Right forelimb (tissue), 1 donor: ENCODE data around the gene GGT5.
"Not testable (repeated sequence)": the region's sequence is repeated elsewhere in the genome, so short reads cannot be mapped to it uniquely, and the experiment has no call there.

Experiments used
- DNase-seq: peaks from one replicate; pipeline ENCODE4 v3.0.0-alpha.2; 2018

The GGT5 gene, protein sequence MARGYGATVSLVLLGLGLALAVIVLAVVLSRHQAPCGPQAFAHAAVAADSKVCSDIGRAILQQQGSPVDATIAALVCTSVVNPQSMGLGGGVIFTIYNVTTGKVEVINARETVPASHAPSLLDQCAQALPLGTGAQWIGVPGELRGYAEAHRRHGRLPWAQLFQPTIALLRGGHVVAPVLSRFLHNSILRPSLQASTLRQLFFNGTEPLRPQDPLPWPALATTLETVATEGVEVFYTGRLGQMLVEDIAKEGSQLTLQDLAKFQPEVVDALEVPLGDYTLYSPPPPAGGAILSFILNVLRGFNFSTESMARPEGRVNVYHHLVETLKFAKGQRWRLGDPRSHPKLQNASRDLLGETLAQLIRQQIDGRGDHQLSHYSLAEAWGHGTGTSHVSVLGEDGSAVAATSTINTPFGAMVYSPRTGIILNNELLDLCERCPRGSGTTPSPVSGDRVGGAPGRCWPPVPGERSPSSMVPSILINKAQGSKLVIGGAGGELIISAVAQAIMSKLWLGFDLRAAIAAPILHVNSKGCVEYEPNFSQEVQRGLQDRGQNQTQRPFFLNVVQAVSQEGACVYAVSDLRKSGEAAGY

GRCh38 chr22:24245030-24245431, at the start of gene GGT5:
Gene GGT5, minus strand, starts transcription at chr22:24245082. Its CDS starts 357 bp downstream, at chr22:24244725.
- not testable (repeated sequence) for DNase-seq

GRCh38 chr22:24292202-24292830, 47.4 kb upstream of the GGT5 start:
- DNase-seq = not testable (repeated sequence)

DNA sequence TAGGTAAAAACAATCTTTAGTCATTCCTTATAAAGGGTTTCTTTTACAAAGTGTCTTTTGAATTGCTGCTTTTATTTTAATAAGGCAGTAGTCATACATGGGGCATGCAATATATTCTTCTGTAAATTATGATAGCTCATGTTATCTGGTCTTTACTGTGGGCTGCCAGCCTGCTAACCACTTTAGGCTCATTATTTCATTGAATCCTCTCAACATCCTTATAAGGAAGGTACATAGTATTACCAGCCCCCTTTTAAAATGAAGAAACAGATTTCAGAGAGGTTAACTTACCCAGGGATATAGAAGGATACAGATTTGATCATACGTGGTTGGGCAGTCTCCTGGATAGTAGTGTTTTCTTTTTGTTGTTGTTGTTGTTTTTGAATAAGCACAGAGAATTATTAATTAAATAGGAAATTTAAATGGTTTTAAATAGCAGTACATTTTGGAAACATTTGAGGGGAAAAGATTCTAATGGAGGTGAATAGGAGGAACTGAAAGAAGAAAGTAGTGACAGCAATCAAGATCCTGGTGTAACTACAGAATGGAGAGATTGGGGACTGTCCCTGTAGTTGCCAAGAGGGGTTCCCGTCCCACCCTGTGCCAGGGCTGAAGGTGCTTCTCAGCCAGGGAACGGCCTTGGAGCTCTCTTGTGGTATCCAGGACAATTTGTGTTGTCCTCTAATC, 46.8 kb upstream of the GGT5 start:
- DNase-seq = no peak

GRCh38 chr22:24290459-24290858, 45.6 kb upstream of the GGT5 start:
- DNase-seq = no peak

DNA sequence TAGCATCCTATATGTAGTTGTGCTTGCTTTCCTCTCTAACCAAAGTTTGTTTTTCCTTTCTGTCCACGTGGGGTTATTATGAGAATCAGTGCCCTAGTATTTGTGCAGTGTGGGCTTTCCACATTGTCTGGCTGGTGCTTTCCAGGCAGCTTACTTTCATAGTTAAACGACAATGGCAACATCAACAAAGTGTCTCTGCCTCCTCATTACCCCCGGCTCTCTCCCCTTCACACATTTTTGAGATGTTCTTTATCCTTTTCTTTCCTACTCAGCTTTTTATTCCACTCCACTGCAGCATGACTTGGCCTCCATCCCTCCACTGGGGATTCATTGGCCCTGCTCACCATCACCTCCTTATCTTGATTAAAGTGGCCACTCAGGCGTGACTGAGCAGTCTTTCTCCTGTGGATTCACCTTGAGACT, 44.9 kb upstream of the GGT5 start:
- DNase-seq = peak; percentile 46

- no peak for DNase-seq
Observed at GRCh38 chr22:24289114-24289513, 44.2 kb upstream of the GGT5 start.

GRCh38 chr22:24287801-24288200, 42.9 kb upstream of the GGT5 start:
- not testable (repeated sequence) for DNase-seq

- not testable (repeated sequence) for DNase-seq
Observed at GRCh38 chr22:24287212-24287611, 42.3 kb upstream of the GGT5 start.

DNA sequence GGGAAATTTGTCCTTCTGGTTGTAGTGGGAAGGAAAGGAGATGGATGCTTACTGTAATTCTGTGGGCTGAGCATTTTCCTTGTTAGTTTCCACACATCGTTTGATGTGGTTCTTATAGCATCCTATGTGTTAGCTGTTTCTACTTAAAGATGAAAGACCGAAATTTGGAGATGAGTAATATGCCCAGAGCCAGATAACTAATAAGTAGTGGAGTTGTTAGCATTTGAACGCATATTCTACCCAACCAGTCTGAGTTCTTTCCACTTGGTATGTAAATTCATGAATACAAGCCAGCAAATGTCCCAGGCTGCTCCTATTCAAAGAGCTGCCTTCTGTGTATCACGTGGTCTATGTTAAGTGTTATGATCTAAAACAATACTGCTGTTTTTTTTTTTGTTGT, 40.4 kb upstream of the GGT5 start:
- no peak for DNase-seq

GRCh38 chr22:24284747-24285203, 39.9 kb upstream of the GGT5 start:
- DNase-seq = no peak

- no peak for DNase-seq
Observed at GRCh38 chr22:24282401-24282800, 37.5 kb upstream of the GGT5 start.

- not testable (repeated sequence) for DNase-seq
Observed at GRCh38 chr22:24280363-24280762, 35.5 kb upstream of the GGT5 start.

GRCh38 chr22:24274696-24275405, 30.0 kb upstream of the GGT5 start:
- not testable (repeated sequence) for DNase-seq

- DNase-seq = not testable (repeated sequence)
Observed at GRCh38 chr22:24273906-24274305, 29.0 kb upstream of the GGT5 start.

GRCh38 chr22:24273031-24273430, 28.1 kb upstream of the GGT5 start:
- not testable (repeated sequence) for DNase-seq

DNA sequence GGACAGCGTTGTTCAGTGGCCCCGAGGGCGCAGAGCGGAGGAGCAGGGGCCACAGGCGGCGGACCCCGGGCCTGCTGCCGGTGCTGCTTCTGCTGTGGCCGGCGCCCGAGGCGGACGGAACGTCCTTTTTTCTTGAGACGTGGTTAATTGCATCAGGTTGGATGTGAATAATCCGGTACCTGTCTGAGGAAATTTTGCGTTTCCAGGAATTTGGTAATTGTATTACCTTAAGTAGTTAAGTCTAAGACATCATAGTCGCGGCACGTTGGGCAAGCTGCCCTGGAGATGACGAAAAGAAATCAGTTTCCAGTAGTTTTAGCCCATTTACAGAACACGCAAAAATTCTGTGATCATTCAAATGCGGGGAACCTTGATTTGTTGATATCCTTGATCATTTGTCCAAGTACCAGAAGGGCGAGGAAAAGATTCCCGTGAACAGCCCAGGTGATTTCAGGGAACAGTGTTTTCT, 26.5 kb upstream of the GGT5 start:
- DNase-seq = peak; percentile 48

DNA sequence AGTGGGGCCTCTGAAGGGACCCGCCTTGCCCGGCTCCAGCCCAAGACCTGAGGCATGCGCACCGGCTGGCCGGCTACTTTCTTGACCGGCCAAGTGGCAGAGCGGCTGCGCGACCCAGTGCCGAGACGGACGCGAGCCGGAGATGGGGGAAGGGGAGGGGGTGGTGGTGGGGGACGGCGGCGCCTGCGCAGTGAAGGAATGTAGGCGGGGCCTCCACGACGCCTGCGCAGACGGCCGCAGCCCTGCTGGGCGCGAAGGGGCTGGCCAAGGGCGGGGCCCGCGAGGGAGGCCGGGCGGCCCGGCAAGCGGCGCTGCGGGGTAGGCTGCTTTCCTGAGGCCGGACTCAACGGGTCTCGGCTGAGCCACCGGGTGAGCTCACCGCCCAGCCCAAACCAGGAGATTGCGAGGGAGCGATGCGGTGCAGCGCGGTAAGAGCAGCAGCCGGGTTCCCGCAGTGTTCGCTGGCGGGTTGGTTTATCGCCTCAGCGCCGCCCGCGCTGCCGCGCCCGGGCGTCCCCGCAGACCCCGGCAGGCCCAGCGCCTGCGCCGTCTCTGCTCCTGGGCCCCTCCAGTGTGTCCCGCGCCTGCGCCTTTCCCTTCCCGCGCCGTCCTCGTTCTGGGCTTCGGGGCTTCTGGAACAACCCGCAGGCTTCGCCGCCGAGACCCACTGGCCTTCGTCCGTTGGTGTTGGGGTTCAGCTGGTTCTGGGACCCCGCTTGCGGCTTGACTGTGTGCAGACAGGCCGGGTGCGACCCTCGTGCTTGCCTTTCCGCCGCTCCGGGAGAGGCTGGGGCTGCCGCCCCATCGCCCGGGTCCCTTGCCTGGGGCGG, 25.9 kb upstream of the GGT5 start, which contains the start of gene SPECC1L:
Gene SPECC1L, plus strand, starts transcription at position 276 of the 830 bp plus-strand sequence. CDS start 31,401 bp downstream, outside the sequence.
- DNase-seq = peak; percentile 98

DNA sequence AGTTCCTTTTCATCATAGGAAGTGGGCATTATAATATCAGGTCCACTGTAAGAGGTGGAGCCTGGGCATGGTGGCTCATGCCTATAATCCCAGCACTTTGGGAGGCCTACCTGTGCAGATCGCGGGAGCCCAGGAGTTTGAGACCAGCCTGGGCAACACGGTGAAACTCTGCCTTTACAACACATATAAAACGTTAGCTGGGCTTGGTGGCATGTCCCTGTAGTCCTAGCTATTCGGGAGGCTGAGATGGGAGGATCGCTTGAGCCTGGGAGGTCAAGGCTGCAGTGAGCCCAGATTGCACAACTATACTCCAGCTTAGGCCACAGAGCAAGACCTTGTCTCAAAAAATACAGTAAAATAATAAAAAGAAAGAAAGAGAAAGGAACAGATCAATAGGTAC, 21.6 kb upstream of the GGT5 start:
- DNase-seq = not testable (repeated sequence)

DNA sequence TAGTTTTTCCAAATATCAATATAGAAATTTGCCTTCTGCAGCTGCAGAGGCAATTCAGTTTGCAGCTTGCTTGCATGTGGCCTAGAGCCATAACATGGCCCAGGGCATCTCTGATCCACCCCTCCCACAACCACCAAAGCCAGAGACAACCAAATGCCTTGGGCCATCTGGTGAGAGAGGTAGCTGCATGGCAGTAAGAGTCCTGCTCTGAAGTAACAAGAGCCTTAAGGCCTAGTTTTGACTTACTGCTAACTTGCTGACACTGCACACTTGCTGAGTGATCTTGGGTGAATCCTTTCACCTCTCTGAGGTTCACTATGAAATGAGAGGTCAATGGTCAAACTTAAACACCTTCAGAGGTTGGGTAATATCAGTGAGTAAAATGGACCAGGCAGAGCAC, 20.9 kb upstream of the GGT5 start:
- DNase-seq = no peak

- not testable (repeated sequence) for DNase-seq
Observed at GRCh38 chr22:24264329-24264896, 19.5 kb upstream of the GGT5 start.

- DNase-seq = not testable (repeated sequence)
Observed at GRCh38 chr22:24263479-24263878, 18.6 kb upstream of the GGT5 start.
